Fibroblast of lung (primary cell): ENCODE results near the gene ANKAR.

Experiments
- EZH2 ChIP-seq: IDR thresholded peaks from 2 replicates; pipeline ENCODE4 v1.5.1; 2012; ENCODE audit warnings: low read length, control low read depth, mild to moderate bottlenecking; ENCODE audit errors: missing control alignments
- TF ChIP-seq, protein P1 (sequence below), 2 donors: IDR thresholded peaks in 1 of 2; conservative IDR thresholded peaks in 1 of 2; 1 replicate in 1 of 2; 2 replicates in 1 of 2; pipeline ENCODE4 v1.5.1; 2011 to 2012; ENCODE audit warnings: low read length in 2 of 2, control low read depth in 1 of 2, inconsistent platforms in 1 of 2, low read depth in 1 of 2, mild to moderate bottlenecking in 1 of 2

DNA sequence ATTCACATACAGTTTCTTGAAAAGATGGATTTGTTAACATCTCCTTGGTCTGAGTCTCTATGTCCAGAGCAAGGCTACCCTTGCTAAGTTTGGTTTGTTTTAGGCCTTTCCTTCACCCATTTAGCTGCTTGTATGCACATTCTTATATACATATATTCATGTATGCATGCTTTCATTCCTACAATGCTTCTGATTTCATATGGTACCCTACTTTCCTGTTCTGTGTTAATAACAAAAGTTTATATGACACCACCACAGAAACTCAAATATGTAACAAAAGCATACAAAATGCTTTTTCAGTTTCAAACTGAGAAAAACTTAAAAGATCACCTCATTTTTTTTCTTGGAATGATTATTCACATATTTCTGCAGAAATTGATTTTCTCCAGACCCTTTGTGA is 48.7 kb downstream of the ANKAR start:
- TF ChIP-seq, protein P1, sequence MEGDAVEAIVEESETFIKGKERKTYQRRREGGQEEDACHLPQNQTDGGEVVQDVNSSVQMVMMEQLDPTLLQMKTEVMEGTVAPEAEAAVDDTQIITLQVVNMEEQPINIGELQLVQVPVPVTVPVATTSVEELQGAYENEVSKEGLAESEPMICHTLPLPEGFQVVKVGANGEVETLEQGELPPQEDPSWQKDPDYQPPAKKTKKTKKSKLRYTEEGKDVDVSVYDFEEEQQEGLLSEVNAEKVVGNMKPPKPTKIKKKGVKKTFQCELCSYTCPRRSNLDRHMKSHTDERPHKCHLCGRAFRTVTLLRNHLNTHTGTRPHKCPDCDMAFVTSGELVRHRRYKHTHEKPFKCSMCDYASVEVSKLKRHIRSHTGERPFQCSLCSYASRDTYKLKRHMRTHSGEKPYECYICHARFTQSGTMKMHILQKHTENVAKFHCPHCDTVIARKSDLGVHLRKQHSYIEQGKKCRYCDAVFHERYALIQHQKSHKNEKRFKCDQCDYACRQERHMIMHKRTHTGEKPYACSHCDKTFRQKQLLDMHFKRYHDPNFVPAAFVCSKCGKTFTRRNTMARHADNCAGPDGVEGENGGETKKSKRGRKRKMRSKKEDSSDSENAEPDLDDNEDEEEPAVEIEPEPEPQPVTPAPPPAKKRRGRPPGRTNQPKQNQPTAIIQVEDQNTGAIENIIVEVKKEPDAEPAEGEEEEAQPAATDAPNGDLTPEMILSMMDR (conservative IDR thresholded peaks at IDR 0.05 in 1 of 2, IDR thresholded peaks at IDR 0.05 in 1 of 2; ENCODE audit: low read depth in 1 of 2, low read length in 2 of 2), result no peak
- TF ChIP-seq EZH2, result no peak
